GM10266 (cell line): ENCODE results near the gene UNKL.

ENCODE experiments used
- DNase-seq: peaks from one replicate; pipeline ENCODE4 v3.0.0; 2012; ENCODE audit errors: extremely low spot score
- CTCF ChIP-seq: IDR thresholded peaks from 2 replicates; pipeline ENCODE4 v1.5.1; 2012; ENCODE audit warnings: mild to moderate bottlenecking, low read depth; ENCODE audit not compliant: control insufficient read depth, insufficient read depth; ENCODE audit errors: missing control alignments

The UNKL gene

DNA sequence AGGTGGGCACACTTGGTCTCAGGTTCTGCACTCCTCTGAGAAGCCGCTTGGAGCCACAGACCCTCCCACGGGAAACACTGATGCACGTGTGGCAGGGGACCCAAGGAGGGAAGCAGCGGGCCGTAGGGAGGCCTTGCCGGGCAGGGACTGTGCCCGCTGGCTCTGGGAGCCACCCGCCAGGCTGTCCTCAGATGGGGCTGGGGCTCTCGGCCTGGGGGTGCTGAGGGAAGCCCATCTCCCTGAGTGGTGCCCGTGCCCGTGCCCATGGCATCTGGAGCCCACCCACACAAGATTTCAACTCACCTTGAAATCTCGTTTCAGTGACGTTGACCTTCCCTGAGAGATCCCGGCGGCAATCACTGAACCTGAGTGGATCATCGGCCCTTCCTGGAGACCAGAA, 42.4 kb upstream of the UNKL start:
- DNase-seq: no peak
- TF ChIP-seq CTCF: no peak

DNA sequence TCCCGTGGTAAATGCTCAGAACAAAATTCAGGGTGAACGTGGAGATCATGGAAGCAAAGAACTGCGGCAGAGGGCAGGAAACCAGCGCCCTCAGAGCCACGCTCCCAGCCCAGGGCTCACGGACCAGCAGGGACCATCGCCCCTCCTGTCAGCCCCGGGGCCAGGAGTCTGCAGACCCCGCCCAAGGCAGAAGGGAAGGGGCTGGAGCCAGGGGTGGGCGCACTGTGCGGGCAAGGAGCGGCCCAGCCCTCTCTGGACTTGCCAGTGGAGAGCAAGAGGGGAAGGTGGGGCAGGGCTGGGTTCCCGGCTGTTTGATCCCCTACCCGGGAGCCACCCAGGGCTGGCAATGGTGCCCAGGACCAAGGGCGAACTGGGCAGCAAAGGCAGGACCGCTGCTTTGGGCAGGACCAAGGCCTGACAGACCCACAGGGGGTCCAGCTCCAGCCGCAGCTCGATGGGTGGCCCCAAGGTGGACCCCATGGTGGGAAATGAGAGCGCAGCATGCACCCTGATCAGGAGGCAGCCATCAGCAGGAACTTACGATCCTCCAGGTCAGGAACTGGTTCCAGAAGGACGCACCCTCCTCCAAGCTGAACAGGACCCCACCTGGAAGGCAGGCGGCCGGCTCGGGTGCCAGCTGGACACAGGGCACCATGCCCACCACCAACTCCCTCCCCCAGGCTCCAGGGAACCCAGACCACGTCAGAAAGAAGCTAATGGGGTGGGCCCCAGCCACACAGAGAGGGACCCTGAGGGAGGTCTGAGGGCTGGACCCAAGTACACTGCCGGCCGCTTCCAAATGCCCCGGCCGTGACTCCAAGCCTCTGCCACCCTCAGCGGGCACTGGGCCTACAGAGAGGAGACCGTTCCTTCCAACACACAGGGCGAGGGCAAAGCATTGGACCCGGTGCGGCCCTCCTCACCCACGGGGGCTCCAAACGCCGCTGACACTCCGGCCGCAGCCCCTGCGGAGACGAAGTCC, 41.0 kb upstream of the UNKL start:
- no peak for DNase-seq
- no peak for TF ChIP-seq CTCF

DNA sequence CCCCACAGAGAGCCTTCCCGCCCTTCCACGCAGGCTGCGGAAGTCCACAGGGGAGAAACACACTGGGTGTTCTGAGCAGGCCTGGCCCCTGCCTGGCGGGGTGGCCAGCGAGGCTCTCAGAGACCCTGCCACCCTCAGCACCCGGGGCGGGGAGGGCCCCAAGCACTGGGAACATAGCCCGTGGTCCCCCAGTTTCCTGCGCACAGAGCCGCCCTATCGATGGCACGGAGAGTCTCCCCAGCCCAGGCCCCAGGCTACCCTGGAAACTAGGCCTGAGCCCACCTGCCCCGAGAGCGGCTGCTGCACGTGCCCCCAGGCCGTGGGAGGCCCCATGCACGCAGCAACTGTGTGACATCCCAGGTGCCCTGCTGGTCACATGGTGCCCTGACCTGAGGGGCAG, 40.1 kb upstream of the UNKL start:
- no peak for TF ChIP-seq CTCF
- no peak for DNase-seq

DNA sequence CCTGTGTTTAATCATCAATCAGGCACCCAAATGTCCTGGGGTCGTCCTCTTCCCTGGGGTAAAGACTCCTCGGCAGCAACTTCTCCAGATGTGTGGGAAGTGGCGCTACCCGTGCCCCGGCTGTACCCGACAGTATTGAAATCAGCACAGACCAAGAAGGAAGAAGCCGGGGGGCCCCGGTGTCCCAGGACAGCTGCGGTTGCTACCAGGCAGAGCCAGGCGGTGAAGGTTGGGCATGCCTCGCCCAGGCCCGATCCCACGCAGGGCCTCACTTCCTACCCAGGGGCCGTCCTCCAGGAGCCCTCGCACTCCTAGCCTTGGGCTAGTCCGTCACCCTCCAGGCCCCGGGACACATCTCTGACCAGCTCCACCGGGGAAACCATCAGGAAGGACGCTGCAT, 38.8 kb upstream of the UNKL start:
- no peak for DNase-seq
- no peak for TF ChIP-seq CTCF

DNA sequence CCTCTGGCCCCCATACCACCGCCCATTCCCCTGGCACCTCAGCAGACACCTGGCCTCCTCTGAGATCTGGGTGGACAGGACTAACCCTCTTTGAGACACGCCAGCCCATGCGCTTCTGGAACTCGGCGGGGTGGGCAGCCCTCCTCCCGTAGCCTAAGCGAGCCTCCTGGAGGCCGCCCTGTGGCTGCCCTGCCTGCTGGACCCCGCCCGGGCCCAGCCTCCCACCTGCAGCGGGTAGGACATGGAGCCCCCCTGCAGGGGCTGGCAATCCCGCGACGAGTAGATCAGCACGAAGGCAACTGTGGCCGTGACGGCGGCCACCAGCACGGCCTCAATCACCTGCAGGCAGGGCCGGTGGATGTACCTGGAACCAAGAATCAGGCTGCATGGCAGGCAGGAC, 38.0 kb upstream of the UNKL start:
- no peak for DNase-seq
- no peak for TF ChIP-seq CTCF

DNA sequence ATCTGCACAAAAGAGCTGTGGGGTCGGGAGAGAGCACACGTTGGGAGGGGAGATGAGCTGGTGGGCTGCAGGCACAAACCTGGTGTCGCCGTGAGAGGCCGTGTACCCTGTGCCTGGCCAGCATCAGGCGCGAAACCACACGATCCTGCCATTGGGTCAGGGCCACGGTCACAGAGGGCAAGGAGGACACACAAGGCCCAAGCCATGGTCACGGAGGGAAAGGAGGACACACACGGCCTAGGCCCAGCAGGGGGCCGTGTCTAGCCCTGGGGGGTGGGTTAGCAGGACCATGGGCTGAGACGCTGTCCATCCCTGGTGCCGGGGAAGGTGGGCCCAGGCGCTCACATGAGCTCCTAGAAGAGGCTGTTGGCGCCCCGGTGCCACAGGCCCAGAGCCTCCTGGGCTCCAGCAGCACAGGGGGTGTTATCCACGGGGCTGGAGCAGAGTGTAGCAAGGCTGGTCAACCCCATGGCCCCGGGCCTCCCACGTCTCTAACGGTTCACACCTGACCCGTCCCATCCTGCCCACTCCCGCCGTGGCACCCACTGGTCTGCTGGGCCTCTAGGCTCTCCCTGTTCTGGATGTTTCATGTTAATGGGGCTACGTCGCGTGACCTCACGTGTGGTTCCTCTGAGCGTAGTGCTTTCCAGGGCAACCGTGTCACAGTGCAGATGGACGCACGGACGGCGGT, 37.3 kb upstream of the UNKL start:
- no peak for DNase-seq
- TF ChIP-seq CTCF: no peak

DNA sequence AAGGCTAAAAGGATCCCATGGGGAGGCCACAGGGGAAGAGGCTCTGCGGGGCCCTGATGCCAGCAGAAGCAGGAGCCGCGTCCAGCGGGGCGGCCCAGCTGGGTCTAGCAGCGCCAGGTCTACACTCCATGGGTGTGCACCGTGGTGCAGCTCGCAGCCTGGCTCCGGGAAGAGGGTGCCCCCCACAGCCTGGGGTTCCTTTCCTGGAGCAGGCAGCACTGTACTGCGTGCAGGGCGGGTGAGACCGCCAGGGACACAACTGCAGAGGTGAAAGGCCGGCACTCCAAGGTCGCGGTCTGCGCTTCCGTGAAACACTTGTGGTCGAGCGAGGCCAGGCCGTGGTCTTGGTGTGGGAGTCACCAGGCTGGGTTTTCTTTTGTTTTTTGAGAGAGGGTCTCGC, 36.3 kb upstream of the UNKL start:
- DNase-seq: no peak
- no peak for TF ChIP-seq CTCF
